HG02938 (cell line): ENCODE measurements around the gene GRM2.

ENCODE experiments used
- ATAC-seq: cut with Tn5 transposase; IDR thresholded peaks from one replicate; pipeline ENCODE4 v1.9.1; 2021; ENCODE audit warnings: mild to moderate bottlenecking, moderate library complexity; ENCODE audit not compliant: unreplicated experiment

GRM2 gene

GRCh38 chr3:51704511-51704950 is 2.3 kb upstream of the GRM2 start:
- ATAC-seq, result no peak

DNA sequence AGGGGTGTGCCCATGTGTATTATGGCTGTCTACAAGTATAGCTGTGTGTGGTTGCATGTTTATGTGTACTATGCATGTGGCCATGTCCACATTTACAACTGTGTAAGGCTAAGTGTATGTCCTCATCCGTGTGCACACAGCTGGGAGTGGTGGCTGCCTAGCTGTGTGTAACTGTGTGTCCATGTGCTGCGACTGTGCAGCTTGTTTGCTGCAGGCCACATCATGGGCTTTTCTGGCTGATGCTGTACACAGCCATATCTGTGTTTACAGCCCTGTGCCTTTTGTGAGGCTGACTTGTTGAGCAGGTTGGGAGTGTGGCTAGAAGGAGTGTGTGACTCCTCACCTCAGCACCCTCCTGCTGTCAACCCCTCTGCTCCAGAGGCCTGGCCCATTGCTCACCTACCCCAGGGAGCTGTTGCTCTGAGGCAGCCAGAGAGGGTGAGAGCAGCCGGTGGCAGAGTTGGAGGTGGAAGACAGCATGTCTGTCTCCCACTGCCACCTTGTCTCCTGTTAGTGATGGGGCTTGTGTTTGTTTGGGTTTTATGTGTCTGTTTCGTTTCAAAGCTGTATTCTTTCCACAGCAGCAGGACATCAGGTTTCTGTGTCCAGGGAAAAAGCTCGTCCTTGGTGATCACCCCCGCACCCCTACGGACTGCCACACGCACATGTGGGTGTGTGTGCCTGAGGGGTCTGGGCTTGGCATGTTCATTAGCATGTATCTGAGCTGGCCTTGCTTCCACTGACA is 1.4 kb upstream of the GRM2 start:
- no peak for ATAC-seq

GRCh38 chr3:51706021-51706485 is 815 bp upstream of the GRM2 start:
- no peak for ATAC-seq

- ATAC-seq, result no peak
Observed at GRCh38 chr3:51708216-51708845, 1.5 kb downstream of the GRM2 start.

GRCh38 chr3:51709004-51709420 is 2.1 kb downstream of the GRM2 start:
- no peak for ATAC-seq

DNA sequence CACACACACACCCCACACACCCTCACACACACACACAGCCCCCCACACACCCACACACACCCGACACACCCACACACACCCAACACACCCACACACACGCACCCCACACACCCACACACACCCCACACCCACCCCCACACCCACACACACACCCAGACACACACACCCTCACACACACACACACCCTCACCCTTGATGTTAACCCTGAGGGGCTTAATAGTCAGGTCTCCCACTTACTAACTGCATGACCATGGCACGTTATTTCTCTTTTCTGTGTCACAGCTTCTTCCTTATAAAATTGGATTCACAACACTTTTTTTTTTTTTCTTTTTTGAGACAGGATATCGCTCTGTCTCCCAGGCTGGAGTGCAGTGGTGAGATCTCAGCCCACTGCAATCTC is 2.8 kb downstream of the GRM2 start:
- no peak for ATAC-seq

DNA sequence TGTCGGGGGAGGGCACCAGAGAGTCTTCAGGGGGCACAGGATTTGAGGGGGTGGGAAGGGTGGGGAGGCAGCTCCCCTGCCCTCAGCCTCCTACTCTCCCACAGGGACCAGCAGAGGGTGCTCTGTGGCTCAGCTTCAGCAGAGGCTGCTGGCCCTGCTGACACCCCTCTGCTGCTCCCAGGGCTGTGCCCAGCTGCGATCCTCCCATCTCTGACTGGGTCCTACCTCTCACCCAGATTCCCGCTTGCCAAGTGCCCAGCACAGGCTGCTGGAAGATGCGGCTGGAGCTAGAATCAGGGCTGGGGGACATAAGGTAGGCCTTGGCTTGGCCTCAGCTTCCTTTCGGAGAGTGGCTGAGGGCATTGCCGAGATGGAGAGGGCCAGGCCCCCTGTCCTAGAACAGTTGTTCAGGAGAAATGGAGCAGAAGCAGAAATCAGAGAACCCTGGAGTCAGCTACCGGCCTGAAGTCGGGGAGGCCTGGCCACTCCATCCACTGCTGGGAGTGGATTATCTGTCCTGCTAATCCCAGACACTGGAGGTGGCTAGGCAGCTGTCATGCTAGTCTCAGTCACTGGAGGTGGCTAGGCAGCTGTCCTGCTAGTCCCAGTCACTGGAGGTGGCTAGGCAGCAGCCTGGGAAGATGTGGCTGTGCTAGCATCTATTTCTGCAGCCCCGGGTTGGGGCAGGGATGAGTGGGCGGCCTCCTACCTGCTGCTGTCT is 3.9 kb downstream of the GRM2 start:
- no peak for ATAC-seq

GRCh38 chr3:51711352-51712037 is 4.6 kb downstream of the GRM2 start:
- ATAC-seq, result no peak

- no peak for ATAC-seq
Observed at GRCh38 chr3:51712038-51712420, 5.2 kb downstream of the GRM2 start.

DNA sequence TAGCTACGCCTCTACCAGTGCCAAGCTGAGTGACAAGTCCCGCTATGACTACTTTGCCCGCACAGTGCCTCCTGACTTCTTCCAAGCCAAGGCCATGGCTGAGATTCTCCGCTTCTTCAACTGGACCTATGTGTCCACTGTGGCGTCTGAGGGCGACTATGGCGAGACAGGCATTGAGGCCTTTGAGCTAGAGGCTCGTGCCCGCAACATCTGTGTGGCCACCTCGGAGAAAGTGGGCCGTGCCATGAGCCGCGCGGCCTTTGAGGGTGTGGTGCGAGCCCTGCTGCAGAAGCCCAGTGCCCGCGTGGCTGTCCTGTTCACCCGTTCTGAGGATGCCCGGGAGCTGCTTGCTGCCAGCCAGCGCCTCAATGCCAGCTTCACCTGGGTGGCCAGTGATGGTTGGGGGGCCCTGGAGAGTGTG is 5.7 kb downstream of the GRM2 start:
- no peak for ATAC-seq

- ATAC-seq, result no peak
Observed at GRCh38 chr3:51712963-51713362, 6.1 kb downstream of the GRM2 start.

- no peak for ATAC-seq
Observed at GRCh38 chr3:51715231-51715976, 8.5 kb downstream of the GRM2 start.

DNA sequence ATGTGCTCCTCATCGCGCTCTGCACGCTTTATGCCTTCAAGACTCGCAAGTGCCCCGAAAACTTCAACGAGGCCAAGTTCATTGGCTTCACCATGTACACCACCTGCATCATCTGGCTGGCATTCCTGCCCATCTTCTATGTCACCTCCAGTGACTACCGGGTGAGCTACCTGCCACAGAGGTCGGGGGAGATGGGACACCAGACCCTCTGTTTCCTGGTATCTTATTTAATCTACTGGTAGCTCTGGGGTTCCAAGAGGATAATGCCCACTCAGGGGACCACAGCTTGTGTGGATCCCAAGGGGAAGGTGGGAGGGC is 9.1 kb downstream of the GRM2 start:
- no peak for ATAC-seq

GRCh38 chr3:51716805-51717204 is 9.9 kb downstream of the GRM2 start:
- ATAC-seq, result no peak

- ATAC-seq, result no peak
Observed at GRCh38 chr3:51717446-51717845, 10.6 kb downstream of the GRM2 start.

DNA sequence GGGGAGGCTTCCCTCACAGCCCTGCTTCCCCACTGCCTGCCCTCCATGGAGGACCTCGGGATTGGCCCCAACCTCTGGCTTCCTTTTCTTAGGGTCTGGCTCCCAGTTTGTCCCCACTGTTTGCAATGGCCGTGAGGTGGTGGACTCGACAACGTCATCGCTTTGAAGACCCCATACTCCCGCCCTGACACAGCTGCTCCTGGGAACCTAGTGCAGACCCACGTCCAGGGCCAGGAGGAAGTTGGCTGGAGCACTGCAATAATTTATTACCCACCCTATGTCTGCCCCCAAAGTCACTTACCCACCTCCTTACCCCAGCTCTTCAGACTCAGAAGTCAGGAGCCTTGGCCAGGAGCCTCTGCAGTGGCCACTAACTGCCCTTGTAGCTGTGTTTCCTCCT is 11.1 kb downstream of the GRM2 start:
- ATAC-seq, result no peak

- no peak for ATAC-seq
Observed at GRCh38 chr3:51718547-51719409, 11.9 kb downstream of the GRM2 start.

DNA sequence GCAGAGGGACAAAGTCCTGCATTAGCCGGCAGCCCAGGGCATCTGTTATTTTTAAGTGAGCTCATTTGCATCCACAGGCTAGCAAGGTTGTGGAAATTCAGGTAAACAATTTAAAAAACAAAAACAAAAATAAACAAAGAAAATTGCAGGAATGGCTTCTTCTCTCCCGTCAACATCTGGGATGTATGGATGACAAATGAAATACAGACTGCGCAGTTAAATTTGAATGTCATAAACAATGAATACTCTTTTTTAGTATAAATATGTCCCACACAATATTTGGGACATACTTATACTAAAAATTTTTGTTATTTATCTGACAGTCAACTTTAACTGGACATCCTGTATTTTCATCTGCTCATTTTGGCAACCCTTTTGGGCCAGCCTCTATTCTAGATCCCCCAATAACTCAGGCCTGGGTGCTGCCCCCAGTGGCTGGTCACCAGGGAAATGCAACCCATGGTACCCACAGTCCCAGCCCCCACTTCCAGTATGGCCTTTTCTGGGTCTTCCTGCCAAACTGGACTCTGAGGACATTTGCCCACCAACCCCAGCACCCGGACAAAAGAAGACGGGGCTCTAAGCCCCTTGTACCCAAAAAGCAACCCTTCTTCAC is 12.7 kb downstream of the GRM2 start:
- no peak for ATAC-seq

GRCh38 chr3:51720292-51721061 is 13.6 kb downstream of the GRM2 start:
- no peak for ATAC-seq
